GM23338 (cell line): Measurements from ENCODE around the gene RRBP1. TPM values are rescaled to one million over a fixed set of nuclear protein-coding genes. Genes with fewer than 3 reads are reported as not detected.

Source experiments
- ATAC-seq: fragments of 200-7000 bp; cut with Tn5 transposase; 3 replicates; pipeline ENCODE4 v1.9.1; 2020
- DNase-seq: peaks from one replicate; pipeline ENCODE4 v3.0.0-alpha.2; 2015; ENCODE audit warnings: low spot score
- H2AFZ ChIP-seq: fragments of 200-600 bp; sonication (generic); 2 replicates; pipeline ENCODE4 v1.8.0; 2016; ENCODE audit warnings: antibody characterized with exemption, mild to moderate bottlenecking, moderate library complexity
- H3F3A ChIP-seq: fragments of 200-600 bp; sonication (generic); replicated peaks from 2 replicates; pipeline ENCODE4 v1.8.0; 2017; ENCODE audit warnings: antibody characterized with exemption, mixed run types, low read depth
- H3K27ac ChIP-seq: fragments of 200-600 bp; sonication (generic); 2 replicates; pipeline ENCODE4 v1.6.1; 2016; ENCODE audit warnings: low read depth
- H3K27me3 ChIP-seq: fragments of 200-600 bp; sonication (generic); 2 replicates; pipeline ENCODE4 v1.8.0; 2016; ENCODE audit warnings: mild to moderate bottlenecking, mixed run types, moderate library complexity; ENCODE audit not compliant: insufficient read depth
- H3K36me3 ChIP-seq: fragments of 200-600 bp; sonication (generic); 2 replicates; pipeline ENCODE4 v1.8.0; 2016; ENCODE audit warnings: mild to moderate bottlenecking; ENCODE audit not compliant: insufficient read depth
- H3K4me1 ChIP-seq: fragments of 200-600 bp; sonication (generic); 2 replicates; pipeline ENCODE4 v1.8.0; 2016; ENCODE audit warnings: mild to moderate bottlenecking, moderate library complexity; ENCODE audit not compliant: insufficient read depth
- H3K4me2 ChIP-seq: fragments of 200-600 bp; sonication (generic); 2 replicates; pipeline ENCODE4 v1.7.1; 2017; ENCODE audit warnings: mixed run types
- H3K4me3 ChIP-seq: fragments of 200-600 bp; sonication (generic); 2 replicates; pipeline ENCODE4 v1.6.1; 2016; ENCODE audit warnings: mixed run types
- H3K79me2 ChIP-seq: fragments of 200-600 bp; sonication (generic); replicated peaks from 2 replicates; pipeline ENCODE4 v1.8.0; 2017; ENCODE audit warnings: mild to moderate bottlenecking; ENCODE audit not compliant: insufficient read depth
- H3K9me2 ChIP-seq: fragments of 200-600 bp; sonication (generic); 2 replicates; pipeline ENCODE4 v1.8.0; 2017; ENCODE audit not compliant: insufficient read depth
- H4K20me1 ChIP-seq: fragments of 200-600 bp; sonication (generic); replicated peaks from 2 replicates; pipeline ENCODE4 v1.8.0; 2017; ENCODE audit warnings: mild to moderate bottlenecking; ENCODE audit not compliant: insufficient read depth
- H3K27ac Mint-ChIP-seq: 2 replicates; pipeline ENCODE4 v1.8.0; 2020; ENCODE audit warnings: inconsistent platforms, mild to moderate bottlenecking, moderate library complexity, mixed read lengths
- H3K27me3 Mint-ChIP-seq: 3 replicates; pipeline ENCODE4 v1.8.0; 2022; ENCODE audit warnings: low read depth, mild to moderate bottlenecking, moderate library complexity, mixed read lengths, inconsistent platforms; ENCODE audit not compliant: insufficient read depth, poor library complexity
- H3K36me3 Mint-ChIP-seq: 3 replicates; pipeline ENCODE4 v1.8.0; 2021; ENCODE audit warnings: low read depth, mild to moderate bottlenecking, inconsistent platforms, moderate library complexity, mixed read lengths
- H3K4me1 Mint-ChIP-seq: 3 replicates; pipeline ENCODE4 v1.8.0; 2020; ENCODE audit warnings: mild to moderate bottlenecking, inconsistent platforms, mixed read lengths
- H3K4me3 Mint-ChIP-seq: 3 replicates; pipeline ENCODE4 v1.8.0; 2021; ENCODE audit warnings: moderate library complexity, mild to moderate bottlenecking, inconsistent platforms, mixed read lengths
- H3K9me3 Mint-ChIP-seq: 3 replicates; pipeline ENCODE4 v1.8.0; 2020; ENCODE audit warnings: moderate library complexity, mild to moderate bottlenecking, inconsistent platforms, mixed read lengths
- CREB1 ChIP-seq: fragments of 250-450 bp; sonication (Bioruptor Pico); IDR thresholded peaks from 2 replicates; pipeline ENCODE4 v1.5.0; 2020; ENCODE audit warnings: low read depth, mild to moderate bottlenecking, moderate library complexity
- CTCF ChIP-seq, 2 experiments: fragments of 200-600 bp in 1 of 2; sonication (generic) in 1 of 2; conservative IDR thresholded peaks; 2 replicates each; pipeline versions ENCODE4 v1.5.1 to v1.6.1; 2016 to 2017; ENCODE audit warnings: antibody characterized with exemption in 2 of 2, low read depth in 2 of 2, mild to moderate bottlenecking in 2 of 2, moderate library complexity in 1 of 2
- EZH2 ChIP-seq: fragments of 200-600 bp; sonication (generic); IDR thresholded peaks from one replicate; pipeline ENCODE4 v1.8.0; 2017; ENCODE audit warnings: antibody characterized with exemption, mild to moderate bottlenecking, low read depth; ENCODE audit not compliant: unreplicated experiment
- EZH2phosphoT487 ChIP-seq: fragments of 200-600 bp; sonication (generic); IDR thresholded peaks from one replicate; pipeline ENCODE4 v1.8.1; 2018; ENCODE audit warnings: antibody characterized with exemption; ENCODE audit not compliant: unreplicated experiment
- JUNB ChIP-seq: IDR thresholded peaks from one replicate; pipeline ENCODE4 v1.6.1; 2016; ENCODE audit warnings: antibody characterized with exemption; ENCODE audit not compliant: unreplicated experiment
- NANOG ChIP-seq: IDR thresholded peaks from 2 replicates; pipeline ENCODE4 v1.6.1; 2016; ENCODE audit warnings: antibody characterized with exemption, borderline replicate concordance
- POLR2AphosphoS5 ChIP-seq: IDR thresholded peaks from 2 replicates; pipeline ENCODE4 v1.6.1; 2016; ENCODE audit warnings: antibody characterized with exemption, low read depth
- STAT1 ChIP-seq: IDR thresholded peaks from one replicate; pipeline ENCODE4 v1.6.1; 2016; ENCODE audit warnings: antibody characterized with exemption; ENCODE audit not compliant: unreplicated experiment
- ZNF114 ChIP-seq: fragments of 250-450 bp; sonication (Bioruptor Pico); IDR thresholded peaks from 2 replicates; pipeline ENCODE4 v1.5.0; 2020; ENCODE audit warnings: mild to moderate bottlenecking, moderate library complexity
- ZNF331 ChIP-seq: fragments of 250-450 bp; sonication (Bioruptor Pico); IDR thresholded peaks from 2 replicates; pipeline ENCODE4 v1.5.0; 2020; ENCODE audit warnings: low read depth, mild to moderate bottlenecking, moderate library complexity
- ZNF462 ChIP-seq: fragments of 250-450 bp; sonication (Bioruptor Pico); IDR thresholded peaks from 2 replicates; pipeline ENCODE4 v1.5.0; 2020; ENCODE audit warnings: mild to moderate bottlenecking, moderate library complexity
- polyA plus RNA-seq: library from polyadenylated mRNA; unstranded; fragments of >200 nt; fragmentation: Nextera tagmentation; extraction: Ambion mirVana; gene quantifications from 2 replicates; pipeline ENCODE4 v1.2.1, GENCODE V29; 2016
- total RNA-seq: library from RNA; depleted of rRNA; stranded (reverse); fragments of >200 nt; shearing (Covaris generic); gene quantifications from 2 replicates; pipeline ENCODE4 v1.2.3, GENCODE V29; 2014
- TF ChIP-seq, protein P1 (sequence below): IDR thresholded peaks from one replicate; pipeline ENCODE4 v1.6.1; 2018; ENCODE audit warnings: antibody characterized with exemption; ENCODE audit not compliant: unreplicated experiment
- TF ChIP-seq, protein P2 (sequence below): IDR thresholded peaks from 2 replicates; pipeline ENCODE4 v1.6.1; 2016; ENCODE audit warnings: antibody characterized with exemption

The RRBP1 gene
- total and polyA plus RNA-seq, 2 experiments from 2014 or later = 105 to 113 TPM

DNA sequence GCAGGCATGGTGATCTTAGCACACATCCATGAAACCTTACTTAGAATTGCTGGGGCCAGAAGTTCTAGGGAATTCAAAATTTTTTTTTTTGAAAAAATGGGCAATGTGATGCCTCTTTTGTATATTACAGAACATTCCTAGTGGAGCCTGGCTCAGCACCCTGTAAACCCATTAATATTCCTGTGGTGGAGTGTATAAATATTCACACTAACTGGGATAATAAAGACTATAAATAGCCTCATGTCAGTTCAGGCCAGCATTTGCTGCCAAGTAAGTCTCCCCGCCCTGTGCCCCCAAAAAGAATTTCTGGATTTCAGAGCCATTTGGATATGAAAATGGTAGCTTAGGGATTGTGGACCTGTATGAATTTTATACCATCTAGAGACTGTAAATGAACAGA, 32.6 kb upstream of the RRBP1 start:
- Histone ChIP-seq H2AFZ (no peak overlapping the region), H3K27ac (no peak overlapping the region), H3K27me3 (no peaks in the 10 kb centered on the region), H3K4me3 (no peak overlapping the region), H3K79me2 (no peaks in the 10 kb centered on the region), H3K9me2 (no peaks in the 10 kb centered on the region), H3K4me2 (no peak overlapping the region), H3F3A (no peaks in the 10 kb centered on the region), H3K4me1 (peaks cover 9% of the 10 kb centered on the region; the same call in 1 of the 2 replicates), H4K20me1 (no peaks in the 10 kb centered on the region), H3K36me3 (no peaks in the 10 kb centered on the region)
- H3K4me1 Mint-ChIP-seq = peaks cover 14% of the 10 kb centered on the region
- H3K4me3 Mint-ChIP-seq = no peak overlapping the region
- H3K27me3 Mint-ChIP-seq = peaks cover 6% of the 10 kb centered on the region
- no peak for DNase-seq
- H3K27ac Mint-ChIP-seq = no peak overlapping the region
- TF ChIP-seq ZNF462 (CRISPR knock-in tag) = no peak
- no peak for TF ChIP-seq NANOG
- no peak for TF ChIP-seq EZH2
- no peak for TF ChIP-seq POLR2AphosphoS5
- TF ChIP-seq EZH2phosphoT487 = no peak
- no peak for TF ChIP-seq STAT1
- TF ChIP-seq JUNB = no peak
- no peak for TF ChIP-seq ZNF114 (CRISPR knock-in tag)
- no peak for TF ChIP-seq CREB1 (CRISPR knock-in tag)
- TF ChIP-seq, protein P1, sequence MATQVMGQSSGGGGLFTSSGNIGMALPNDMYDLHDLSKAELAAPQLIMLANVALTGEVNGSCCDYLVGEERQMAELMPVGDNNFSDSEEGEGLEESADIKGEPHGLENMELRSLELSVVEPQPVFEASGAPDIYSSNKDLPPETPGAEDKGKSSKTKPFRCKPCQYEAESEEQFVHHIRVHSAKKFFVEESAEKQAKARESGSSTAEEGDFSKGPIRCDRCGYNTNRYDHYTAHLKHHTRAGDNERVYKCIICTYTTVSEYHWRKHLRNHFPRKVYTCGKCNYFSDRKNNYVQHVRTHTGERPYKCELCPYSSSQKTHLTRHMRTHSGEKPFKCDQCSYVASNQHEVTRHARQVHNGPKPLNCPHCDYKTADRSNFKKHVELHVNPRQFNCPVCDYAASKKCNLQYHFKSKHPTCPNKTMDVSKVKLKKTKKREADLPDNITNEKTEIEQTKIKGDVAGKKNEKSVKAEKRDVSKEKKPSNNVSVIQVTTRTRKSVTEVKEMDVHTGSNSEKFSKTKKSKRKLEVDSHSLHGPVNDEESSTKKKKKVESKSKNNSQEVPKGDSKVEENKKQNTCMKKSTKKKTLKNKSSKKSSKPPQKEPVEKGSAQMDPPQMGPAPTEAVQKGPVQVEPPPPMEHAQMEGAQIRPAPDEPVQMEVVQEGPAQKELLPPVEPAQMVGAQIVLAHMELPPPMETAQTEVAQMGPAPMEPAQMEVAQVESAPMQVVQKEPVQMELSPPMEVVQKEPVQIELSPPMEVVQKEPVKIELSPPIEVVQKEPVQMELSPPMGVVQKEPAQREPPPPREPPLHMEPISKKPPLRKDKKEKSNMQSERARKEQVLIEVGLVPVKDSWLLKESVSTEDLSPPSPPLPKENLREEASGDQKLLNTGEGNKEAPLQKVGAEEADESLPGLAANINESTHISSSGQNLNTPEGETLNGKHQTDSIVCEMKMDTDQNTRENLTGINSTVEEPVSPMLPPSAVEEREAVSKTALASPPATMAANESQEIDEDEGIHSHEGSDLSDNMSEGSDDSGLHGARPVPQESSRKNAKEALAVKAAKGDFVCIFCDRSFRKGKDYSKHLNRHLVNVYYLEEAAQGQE = no peak
- no peak for TF ChIP-seq ZNF331
- TF ChIP-seq, protein P2, sequence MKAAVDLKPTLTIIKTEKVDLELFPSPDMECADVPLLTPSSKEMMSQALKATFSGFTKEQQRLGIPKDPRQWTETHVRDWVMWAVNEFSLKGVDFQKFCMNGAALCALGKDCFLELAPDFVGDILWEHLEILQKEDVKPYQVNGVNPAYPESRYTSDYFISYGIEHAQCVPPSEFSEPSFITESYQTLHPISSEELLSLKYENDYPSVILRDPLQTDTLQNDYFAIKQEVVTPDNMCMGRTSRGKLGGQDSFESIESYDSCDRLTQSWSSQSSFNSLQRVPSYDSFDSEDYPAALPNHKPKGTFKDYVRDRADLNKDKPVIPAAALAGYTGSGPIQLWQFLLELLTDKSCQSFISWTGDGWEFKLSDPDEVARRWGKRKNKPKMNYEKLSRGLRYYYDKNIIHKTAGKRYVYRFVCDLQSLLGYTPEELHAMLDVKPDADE = no peak
- TF ChIP-seq CTCF (conservative IDR thresholded peaks at IDR 0.05; ENCODE audit: low read depth in 2 of 2) = no peak
- no peaks in the 10 kb centered on the region for H3K36me3 Mint-ChIP-seq
- no peak for ATAC-seq
- no peaks in the 10 kb centered on the region for H3K9me3 Mint-ChIP-seq
